Mucosa of rectum (tissue), 2 donors: ENCODE measurements around the gene TMEM165.
"Not testable (repeated sequence)": the region's sequence is repeated elsewhere in the genome, so short reads cannot be mapped to it uniquely, and the experiment has no call there.

Experiments used
- H3K27ac ChIP-seq, 2 donors: one replicate each; pipeline ENCODE4 v1.7.0; 2013; ENCODE audit warnings: inconsistent platforms in 2 of 2, low read depth in 2 of 2, low read length in 2 of 2
- H3K27me3 ChIP-seq, 2 donors: one replicate each; pipeline ENCODE4 v1.7.0; 2013; ENCODE audit warnings: low read length in 2 of 2; ENCODE audit not compliant: control insufficient read depth in 2 of 2, insufficient read depth in 2 of 2
- H3K36me3 ChIP-seq, 2 donors: one replicate each; pipeline ENCODE4 v1.7.0; 2013; ENCODE audit warnings: low read length in 2 of 2; ENCODE audit not compliant: control insufficient read depth in 2 of 2, insufficient read depth in 2 of 2
- H3K4me1 ChIP-seq, 2 donors: one replicate each; pipeline ENCODE4 v1.7.0; 2013; ENCODE audit warnings: low read length in 2 of 2, mild to moderate bottlenecking in 1 of 2; ENCODE audit not compliant: control insufficient read depth in 2 of 2, insufficient read depth in 2 of 2
- H3K4me3 ChIP-seq, 2 donors: one replicate each; pipeline ENCODE4 v1.7.0; 2013; ENCODE audit warnings: low read length in 2 of 2
- H3K9ac ChIP-seq, 2 donors: one replicate each; pipeline ENCODE4 v1.7.0; 2013; ENCODE audit warnings: low read length in 2 of 2, low read depth in 1 of 2, mild to moderate bottlenecking in 1 of 2
- H3K9me3 ChIP-seq, 2 donors: one replicate each; pipeline ENCODE4 v1.7.0; 2013; ENCODE audit warnings: low read length in 2 of 2; ENCODE audit not compliant: control insufficient read depth in 2 of 2
- donor health status: healthy.
- donor health status: Normal muscosa, but diverticular disease.

TMEM165 gene

GRCh38 chr4:55354648-55355047 is 41.1 kb upstream of the TMEM165 start:
- H3K9ac ChIP-seq, result no peak overlapping the region
- no peaks in the 10 kb centered on the region for H3K36me3 ChIP-seq
- H3K4me3 ChIP-seq, result no peak overlapping the region

DNA sequence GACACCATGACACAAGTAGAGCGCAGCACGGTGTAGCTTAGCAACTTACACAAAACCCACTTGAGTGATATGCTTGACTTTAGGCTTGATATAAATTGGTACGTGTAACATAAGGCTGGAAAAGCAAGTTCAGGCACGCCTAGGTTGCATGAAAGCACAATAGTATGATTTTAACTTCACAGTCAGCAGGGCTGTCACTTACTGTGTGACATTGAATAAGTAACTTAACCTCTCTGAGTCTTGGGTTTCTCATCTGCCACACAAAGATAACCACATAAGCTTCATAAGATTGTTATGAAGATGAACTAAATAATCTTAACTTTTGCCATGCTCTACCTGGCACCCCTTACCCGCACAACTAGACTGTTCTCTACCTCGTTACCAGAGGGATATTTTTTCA is 40.2 kb upstream of the TMEM165 start:
- Histone ChIP-seq H3K9ac (no peak overlapping the region), H3K4me1 (peaks cover 0 to 8% of the 10 kb centered on the region in 2 donors), H3K36me3 (no peaks in the 10 kb centered on the region)

More at GRCh38 chr4:55354648-55355047, 41.1 kb upstream of the TMEM165 start:
- H3K4me1 ChIP-seq, result peaks cover 0 to 8% of the 10 kb centered on the region in 2 donors
- no peak overlapping the region for H3K27ac ChIP-seq
- no peaks in the 10 kb centered on the region for H3K27me3 ChIP-seq
- no peaks in the 10 kb centered on the region for H3K9me3 ChIP-seq

GRCh38 chr4:55356991-55357461 is 38.7 kb upstream of the TMEM165 start:
- peaks cover 0 to 8% of the 10 kb centered on the region in 2 donors for H3K4me1 ChIP-seq
- no peak overlapping the region for H3K27ac ChIP-seq
- no peaks in the 10 kb centered on the region for H3K36me3 ChIP-seq

More for the DNA sequence above, 40.2 kb upstream of the TMEM165 start:
- Histone ChIP-seq H3K9me3 (no peaks in the 10 kb centered on the region), H3K4me3 (no peak overlapping the region), H3K27me3 (no peaks in the 10 kb centered on the region), H3K27ac (no peak overlapping the region)

DNA sequence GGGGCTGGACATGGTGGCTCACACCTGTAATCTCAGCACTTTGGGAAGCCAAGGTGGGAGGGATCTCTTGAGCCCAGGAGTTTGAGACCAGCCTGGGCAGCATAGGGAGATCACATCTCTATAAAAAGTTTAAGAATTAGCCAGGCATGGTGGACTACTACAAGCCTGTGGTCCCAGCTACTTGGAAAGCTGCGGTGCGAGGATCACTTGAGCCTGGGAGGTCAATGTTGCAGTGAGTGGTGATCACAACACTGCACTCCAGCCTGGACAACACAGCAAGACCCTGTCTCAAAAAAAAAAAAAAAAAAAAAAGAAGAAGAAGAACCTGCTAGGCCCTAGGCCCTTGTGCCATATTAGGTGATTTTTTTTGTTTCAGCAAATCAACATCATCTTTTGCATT is 37.5 kb upstream of the TMEM165 start:
- no peak overlapping the region for H3K27ac ChIP-seq

More at GRCh38 chr4:55356991-55357461, 38.7 kb upstream of the TMEM165 start:
- Histone ChIP-seq H3K4me3 (no peak overlapping the region), H3K9ac (no peak overlapping the region), H3K27me3 (no peaks in the 10 kb centered on the region), H3K9me3 (no peaks in the 10 kb centered on the region)

DNA sequence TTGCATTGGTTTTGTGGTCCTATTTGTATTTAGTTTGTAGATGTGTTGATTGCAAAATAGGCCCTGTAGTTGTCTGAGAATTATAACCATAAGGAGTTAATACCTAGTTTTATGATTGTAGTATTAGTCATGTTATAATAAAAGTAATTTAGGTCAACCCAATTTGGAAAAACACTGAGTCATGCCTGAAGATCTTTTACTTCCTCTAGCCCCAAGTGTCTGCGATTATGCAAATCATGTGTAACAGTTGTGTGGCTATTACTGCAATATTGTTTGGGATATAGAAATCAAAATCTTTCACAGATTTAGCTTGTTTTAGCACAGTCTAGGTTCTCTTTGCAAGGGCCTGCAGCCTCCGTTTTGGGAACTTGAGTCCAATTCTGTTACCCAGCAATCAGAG is 37.1 kb upstream of the TMEM165 start:
- no peaks in the 10 kb centered on the region for H3K36me3 ChIP-seq
- peaks cover 0 to 8% of the 10 kb centered on the region in 2 donors for H3K4me1 ChIP-seq
- H3K9me3 ChIP-seq, result no peaks in the 10 kb centered on the region
- no peak overlapping the region for H3K9ac ChIP-seq
- H3K27me3 ChIP-seq, result no peaks in the 10 kb centered on the region
- H3K4me3 ChIP-seq, result no peak overlapping the region
- H3K27ac ChIP-seq, result no peak overlapping the region

More for the DNA sequence above, 37.5 kb upstream of the TMEM165 start:
- Histone ChIP-seq H3K9me3 (no peaks in the 10 kb centered on the region), H3K36me3 (no peaks in the 10 kb centered on the region), H3K9ac (no peak overlapping the region), H3K4me3 (no peak overlapping the region), H3K27me3 (no peaks in the 10 kb centered on the region), H3K4me1 (peaks cover 0 to 8% of the 10 kb centered on the region in 2 donors)

DNA sequence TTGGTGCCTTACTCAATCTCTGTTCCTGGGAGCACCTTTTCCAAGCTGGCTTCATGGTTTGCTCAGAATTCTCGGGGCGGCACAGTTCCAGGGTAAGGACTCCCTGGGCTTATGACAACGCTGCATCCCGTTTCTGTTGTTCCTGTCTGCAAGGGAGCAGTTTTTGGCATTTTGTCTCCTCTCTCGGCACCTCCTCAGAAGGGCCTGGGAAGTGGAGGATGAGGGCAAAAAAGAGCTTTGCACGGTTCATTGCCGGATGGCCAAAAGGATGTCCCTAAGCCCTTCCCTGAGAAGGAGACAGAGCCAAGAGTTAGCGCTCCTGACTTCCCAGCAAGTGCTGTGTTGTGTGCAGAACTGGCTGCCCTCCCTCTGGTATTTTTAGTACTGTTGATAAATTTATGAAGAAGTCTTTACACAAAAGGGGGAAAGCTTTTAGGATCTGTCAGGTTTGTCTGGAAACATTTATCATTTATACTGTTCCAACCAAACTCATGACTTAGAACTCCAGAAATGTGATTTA is 36.3 kb upstream of the TMEM165 start:
- Histone ChIP-seq H3K9ac (no peak overlapping the region), H3K27me3 (no peaks in the 10 kb centered on the region), H3K9me3 (no peaks in the 10 kb centered on the region), H3K4me1 (peaks cover 0 to 8% of the 10 kb centered on the region in 2 donors), H3K27ac (no peak overlapping the region), H3K36me3 (no peaks in the 10 kb centered on the region), H3K4me3 (no peak overlapping the region)

- H3K27ac ChIP-seq, H3K27me3 ChIP-seq, H3K4me1 ChIP-seq, H3K36me3 ChIP-seq, H3K4me3 ChIP-seq, H3K9ac ChIP-seq, H3K9me3 ChIP-seq: not testable (repeated sequence)
Observed at GRCh38 chr4:55362938-55363337, 32.8 kb upstream of the TMEM165 start.

DNA sequence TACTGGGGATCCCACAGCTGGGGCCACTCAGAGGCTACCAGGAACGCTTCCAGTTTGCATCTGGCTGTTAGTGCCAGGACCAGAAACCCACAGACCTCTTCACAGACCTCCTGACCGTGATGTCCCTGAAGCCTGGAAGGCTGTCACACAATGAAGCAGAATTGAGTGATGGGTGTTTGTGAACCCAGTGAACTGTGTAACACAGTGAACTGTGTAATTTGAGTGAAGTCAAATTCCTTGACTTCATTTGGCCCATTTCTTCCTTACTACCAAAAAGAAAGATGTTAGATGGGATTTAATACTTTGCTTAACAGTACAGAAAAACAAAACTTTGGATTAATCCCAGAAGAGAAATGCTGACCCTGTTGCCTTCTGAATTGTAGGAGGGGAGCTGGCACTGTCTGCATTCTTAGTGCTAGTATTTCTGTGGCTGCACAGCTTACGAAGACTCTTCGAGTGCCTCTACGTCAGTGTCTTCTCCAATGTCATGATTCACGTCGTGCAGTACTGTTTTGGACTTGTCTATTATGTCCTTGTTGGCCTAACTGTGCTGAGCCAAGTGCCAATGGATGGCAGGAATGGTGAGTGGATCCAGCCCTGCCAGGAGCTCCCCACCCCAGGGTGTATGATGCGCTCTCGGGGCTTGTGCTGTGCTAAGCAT is 31.9 kb upstream of the TMEM165 start:
- H3K9me3 ChIP-seq, result no peaks in the 10 kb centered on the region
- no peaks in the 10 kb centered on the region for H3K27me3 ChIP-seq
- peaks cover 0 to 6% of the 10 kb centered on the region in 2 donors for H3K4me1 ChIP-seq
- no peaks in the 10 kb centered on the region for H3K36me3 ChIP-seq
- no peak overlapping the region for H3K4me3 ChIP-seq
- no peak overlapping the region for H3K27ac ChIP-seq
- no peak overlapping the region for H3K9ac ChIP-seq

GRCh38 chr4:55364691-55365344 is 30.9 kb upstream of the TMEM165 start:
- Histone ChIP-seq H3K9me3 (no peaks in the 10 kb centered on the region), H3K4me3 (no peak overlapping the region), H3K36me3 (peaks cover 0 to 1% of the 10 kb centered on the region in 2 donors), H3K27ac (no peak overlapping the region), H3K9ac (no peak overlapping the region), H3K4me1 (no peaks in the 10 kb centered on the region), H3K27me3 (no peaks in the 10 kb centered on the region)

DNA sequence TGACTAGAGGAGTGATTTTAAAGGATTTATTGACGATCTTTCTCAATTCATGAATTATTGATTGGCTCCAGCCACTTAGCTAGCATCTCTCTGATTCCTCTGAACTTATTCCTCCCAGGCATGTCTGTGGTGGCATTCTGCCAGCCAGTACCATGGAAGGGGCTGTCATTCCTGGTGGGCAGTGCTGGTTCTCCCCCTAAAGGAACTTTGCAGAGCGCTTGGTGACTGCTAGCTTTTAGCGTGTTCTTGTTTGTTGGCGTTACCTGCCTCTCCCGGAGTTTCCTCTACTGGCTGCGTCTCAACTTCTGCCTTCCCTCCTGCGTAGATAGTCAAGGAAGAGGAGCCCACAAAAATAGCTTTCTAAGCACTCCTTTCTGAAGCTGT is 30.4 kb upstream of the TMEM165 start:
- Histone ChIP-seq H3K36me3 (peaks cover 0 to 3% of the 10 kb centered on the region in 2 donors), H3K27ac (no peak overlapping the region), H3K9ac (no peak overlapping the region)

More for the DNA sequence above, 30.4 kb upstream of the TMEM165 start:
- no peaks in the 10 kb centered on the region for H3K4me1 ChIP-seq
- no peaks in the 10 kb centered on the region for H3K27me3 ChIP-seq
- H3K9me3 ChIP-seq, result no peaks in the 10 kb centered on the region
- no peak overlapping the region for H3K4me3 ChIP-seq
